Adrenal gland (tissue), 12 donors: ENCODE data around the gene HDDC3. TPM values are rescaled to one million over a fixed set of nuclear protein-coding genes. Genes with fewer than 3 reads are reported as not detected.
A peak's percentile ranks its signal among the peaks of the same experiment; 100 is the strongest.

ENCODE experiments used
- DNase-seq, 7 donors: peaks; one replicate each; pipeline ENCODE4 v3.0.0-alpha.2; 2019 to 2020
- H3K27ac ChIP-seq, 5 donors: fragments of 200-600 bp; sonication (generic) in 4 of 5; 1 replicate in 3 of 5; 2 replicates in 2 of 5; pipeline versions ENCODE4 v1.5.1 to v1.8.0; 2016 to 2020; ENCODE audit warnings: mild to moderate bottlenecking in 1 of 5
- H3K27me3 ChIP-seq: fragments of 200-600 bp; 2 replicates; pipeline ENCODE4 v1.8.0; 2021
- H3K36me3 ChIP-seq, 2 donors: fragments of 200-600 bp; replicated peaks in 1 of 2; 1 replicate in 1 of 2; 2 replicates in 1 of 2; pipeline versions ENCODE4 v1.5.1 to v1.8.0; 2018 to 2022
- H3K4me1 ChIP-seq, 2 donors: fragments of 200-600 bp; replicated peaks in 1 of 2; 1 replicate in 1 of 2; 2 replicates in 1 of 2; pipeline versions ENCODE4 v1.5.1 to v1.8.0; 2018 to 2021
- H3K4me3 ChIP-seq, 4 donors: fragments of 200-600 bp; sonication (generic) in 3 of 4; one replicate each; pipeline ENCODE4 v1.5.1; 2016 to 2018
- H3K9me3 ChIP-seq, 3 donors: fragments of 200-600 bp; sonication (generic) in 1 of 3; replicated peaks in 1 of 3; 1 replicate in 2 of 3; 2 replicates in 1 of 3; pipeline versions ENCODE4 v1.5.1 to v1.8.0; 2016 to 2021
- POLR2A ChIP-seq, 2 donors: fragments of 450-650 bp; IDR thresholded peaks; one replicate each; pipeline ENCODE4 v1.6.1; 2017; ENCODE audit warnings: antibody characterized with exemption in 2 of 2, mild to moderate bottlenecking in 2 of 2, moderate library complexity in 1 of 2
- WGBS, 4 donors: extraction: QIAGEN DNeasy Blood & Tissue Kit in 2 of 4; methylation state at CpG; one replicate each; pipeline versions ENCODE4 v1.1.5 to v1.1.7; 2013 to 2017; 5-methylcytosine and 5-hydroxymethylcytosine counted together
- intact Hi-C, 2 donors: fragments of 100-400 bp; cut with DNase I; formaldehyde crosslinking; loops; one replicate each; pipeline versions ENCODE4 v1.14.1 to v1.15.0; 2022 to 2023
- polyA plus RNA-seq, 3 donors: library from polyadenylated mRNA; stranded (reverse); fragments of 200-250 nt in 2 of 3; fragments of 350-450 nt in 1 of 3; fragmentation: Illumina TruSeq in 1 of 3; extraction: RNeasy Lipid Tissue Mini Kit (QIAGEN cat#74804) in 1 of 3; gene quantifications; one replicate each; pipeline ENCODE4 v1.2.3, GENCODE V29; 2013 to 2014
- small RNA-seq, 2 donors: library from RNA; depleted of rRNA; stranded (forward); fragments of <200 nt; gene quantifications; one replicate each; pipeline ENCODE3, GENCODE V24; 2016
- total RNA-seq, 9 donors: library from RNA; depleted of rRNA in 4 of 9; stranded (reverse); fragments of >200 nt in 4 of 9; fragments of 120-200 nt in 1 of 9; fragmentation: NEBNext Ultra II Directional in 1 of 9; extraction: Animal tissue kit (Norgen Biotek cat#: 25700) in 1 of 9; gene quantifications; one replicate each; pipeline versions ENCODE4 v1.1.0 to v1.2.4, GENCODE V29; 2013 to 2023
- TF ChIP-seq, protein P1 (sequence below), 6 experiments: fragments of 450-650 bp in 4 of 6; fragments of 200-600 bp in 2 of 6; sonication (generic) in 1 of 6; IDR thresholded peaks; 1 replicate in 5 of 6; 2 replicates in 1 of 6; pipeline versions ENCODE4 v1.5.1 to v1.8.0; 2016 to 2021; ENCODE audit warnings: antibody characterized with exemption in 6 of 6, mild to moderate bottlenecking in 2 of 6, moderate library complexity in 1 of 6
- donor health status: healthy with polysubstance abuse.
- donor health status: Bipolar disorder and iron deficiency.
- donor health status: DM: yes; HTN: yes; CAD: no.
- donor health status: DM: no; HTN: no; CAD: no.
- donor health status: DM: no; HTN: no; CAD: no.
- donor health status: DM: yes; HTN: yes; CAD: no.

The HDDC3 gene
- total and polyA plus RNA-seq, 12 donors, result 14.6 to 40.2 (median 27.7) TPM

DNA sequence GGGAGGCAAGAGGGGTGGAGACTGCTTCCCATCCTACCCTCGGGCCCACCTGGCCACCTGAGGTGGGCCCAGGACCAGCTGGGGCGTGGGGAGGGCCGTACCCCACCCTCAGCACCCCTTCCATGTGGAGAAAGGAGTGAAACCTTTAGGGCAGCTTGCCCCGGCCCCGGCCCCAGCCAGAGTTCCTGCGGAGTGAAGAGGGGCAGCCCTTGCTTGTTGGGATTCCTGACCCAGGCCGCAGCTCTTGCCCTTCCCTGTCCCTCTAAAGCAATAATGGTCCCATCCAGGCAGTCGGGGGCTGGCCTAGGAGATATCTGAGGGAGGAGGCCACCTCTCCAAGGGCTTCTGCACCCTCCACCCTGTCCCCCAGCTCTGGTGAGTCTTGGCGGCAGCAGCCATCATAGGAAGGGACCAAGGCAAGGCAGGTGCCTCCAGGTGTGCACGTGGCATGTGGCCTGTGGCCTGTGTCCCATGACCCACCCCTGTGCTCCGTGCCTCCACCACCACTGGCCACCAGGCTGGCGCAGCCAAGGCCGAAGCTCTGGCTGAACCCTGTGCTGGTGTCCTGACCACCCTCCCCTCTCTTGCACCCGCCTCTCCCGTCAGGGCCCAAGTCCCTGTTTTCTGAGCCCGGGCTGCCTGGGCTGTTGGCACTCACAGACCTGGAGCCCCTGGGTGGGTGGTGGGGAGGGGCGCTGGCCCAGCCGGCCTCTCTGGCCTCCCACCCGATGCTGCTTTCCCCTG, 50.2 kb downstream of the HDDC3 start:
- peaks cover 0 to 61% of the 10 kb centered on the region in 2 donors for H3K36me3 ChIP-seq
- DNase-seq, result no peak
- no peaks in the 10 kb centered on the region for H3K9me3 ChIP-seq
- no peak overlapping the region for H3K4me3 ChIP-seq
- intact Hi-C loops, result loop anchor here (5.0 to 10.0 kb wide), 3 partner anchors 167 to 235 kb away; partner anchors contain the start of gene BLM (in 1 of the 2)
- WGBS, 4 donors, result 84 to 91% (median 86%) methylated on average over 7 to 19 of the region's 19 CpGs
- H3K27ac ChIP-seq, result peak overlapping the region in 2 of 5 donors; percentile 91 to 95
- TF ChIP-seq, protein P1, sequence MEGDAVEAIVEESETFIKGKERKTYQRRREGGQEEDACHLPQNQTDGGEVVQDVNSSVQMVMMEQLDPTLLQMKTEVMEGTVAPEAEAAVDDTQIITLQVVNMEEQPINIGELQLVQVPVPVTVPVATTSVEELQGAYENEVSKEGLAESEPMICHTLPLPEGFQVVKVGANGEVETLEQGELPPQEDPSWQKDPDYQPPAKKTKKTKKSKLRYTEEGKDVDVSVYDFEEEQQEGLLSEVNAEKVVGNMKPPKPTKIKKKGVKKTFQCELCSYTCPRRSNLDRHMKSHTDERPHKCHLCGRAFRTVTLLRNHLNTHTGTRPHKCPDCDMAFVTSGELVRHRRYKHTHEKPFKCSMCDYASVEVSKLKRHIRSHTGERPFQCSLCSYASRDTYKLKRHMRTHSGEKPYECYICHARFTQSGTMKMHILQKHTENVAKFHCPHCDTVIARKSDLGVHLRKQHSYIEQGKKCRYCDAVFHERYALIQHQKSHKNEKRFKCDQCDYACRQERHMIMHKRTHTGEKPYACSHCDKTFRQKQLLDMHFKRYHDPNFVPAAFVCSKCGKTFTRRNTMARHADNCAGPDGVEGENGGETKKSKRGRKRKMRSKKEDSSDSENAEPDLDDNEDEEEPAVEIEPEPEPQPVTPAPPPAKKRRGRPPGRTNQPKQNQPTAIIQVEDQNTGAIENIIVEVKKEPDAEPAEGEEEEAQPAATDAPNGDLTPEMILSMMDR (IDR thresholded peaks at IDR 0.05), result no peak
- no peak for TF ChIP-seq POLR2A (IDR thresholded peaks at IDR 0.05)
- H3K4me1 ChIP-seq, result peaks cover 0 to 33% of the 10 kb centered on the region in 2 donors
- no peaks in the 10 kb centered on the region for H3K27me3 ChIP-seq

DNA sequence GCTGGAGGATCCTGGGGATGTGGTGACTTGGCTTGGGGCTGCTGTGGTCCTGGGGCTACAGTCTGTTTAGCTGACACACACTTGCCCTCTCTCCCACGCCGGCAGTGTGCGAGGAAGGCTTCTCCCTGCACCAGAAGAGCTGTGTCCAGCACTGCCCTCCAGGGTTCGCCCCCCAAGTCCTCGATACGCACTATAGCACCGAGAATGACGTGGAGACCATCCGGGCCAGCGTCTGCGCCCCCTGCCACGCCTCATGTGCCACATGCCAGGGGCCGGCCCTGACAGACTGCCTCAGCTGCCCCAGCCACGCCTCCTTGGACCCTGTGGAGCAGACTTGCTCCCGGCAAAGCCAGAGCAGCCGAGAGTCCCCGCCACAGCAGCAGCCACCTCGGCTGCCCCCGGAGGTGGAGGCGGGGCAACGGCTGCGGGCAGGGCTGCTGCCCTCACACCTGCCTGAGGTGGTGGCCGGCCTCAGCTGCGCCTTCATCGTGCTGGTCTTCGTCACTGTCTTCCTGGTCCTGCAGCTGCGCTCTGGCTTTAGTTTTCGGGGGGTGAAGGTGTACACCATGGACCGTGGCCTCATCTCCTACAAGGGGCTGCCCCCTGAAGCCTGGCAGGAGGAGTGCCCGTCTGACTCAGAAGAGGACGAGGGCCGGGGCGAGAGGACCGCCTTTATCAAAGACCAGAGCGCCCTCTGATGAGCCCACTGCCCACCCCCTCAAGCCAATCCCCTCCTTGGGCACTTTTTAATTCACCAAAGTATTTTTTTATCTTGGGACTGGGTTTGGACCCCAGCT, 51.0 kb downstream of the HDDC3 start:
- TF ChIP-seq, protein P1 (IDR thresholded peaks at IDR 0.05), result no peak
- TF ChIP-seq POLR2A (IDR thresholded peaks at IDR 0.05), result no peak
- Histone ChIP-seq H3K36me3 (peaks cover 0 to 64% of the 10 kb centered on the region in 2 donors), H3K4me1 (peaks cover 0 to 31% of the 10 kb centered on the region in 2 donors), H3K27ac (no peak overlapping the region), H3K4me3 (no peak overlapping the region), H3K27me3 (no peaks in the 10 kb centered on the region), H3K9me3 (no peaks in the 10 kb centered on the region)
- WGBS, 4 donors, result 88 to 92% (median 90%) methylated on average over 11 to 34 of the region's 35 CpGs
- intact Hi-C loops, result loop anchor here (5.0 to 10.0 kb wide), 3 partner anchors 167 to 234 kb away; partner anchors contain the start of gene BLM (in 1 of the 2)
- no peak for DNase-seq

DNA sequence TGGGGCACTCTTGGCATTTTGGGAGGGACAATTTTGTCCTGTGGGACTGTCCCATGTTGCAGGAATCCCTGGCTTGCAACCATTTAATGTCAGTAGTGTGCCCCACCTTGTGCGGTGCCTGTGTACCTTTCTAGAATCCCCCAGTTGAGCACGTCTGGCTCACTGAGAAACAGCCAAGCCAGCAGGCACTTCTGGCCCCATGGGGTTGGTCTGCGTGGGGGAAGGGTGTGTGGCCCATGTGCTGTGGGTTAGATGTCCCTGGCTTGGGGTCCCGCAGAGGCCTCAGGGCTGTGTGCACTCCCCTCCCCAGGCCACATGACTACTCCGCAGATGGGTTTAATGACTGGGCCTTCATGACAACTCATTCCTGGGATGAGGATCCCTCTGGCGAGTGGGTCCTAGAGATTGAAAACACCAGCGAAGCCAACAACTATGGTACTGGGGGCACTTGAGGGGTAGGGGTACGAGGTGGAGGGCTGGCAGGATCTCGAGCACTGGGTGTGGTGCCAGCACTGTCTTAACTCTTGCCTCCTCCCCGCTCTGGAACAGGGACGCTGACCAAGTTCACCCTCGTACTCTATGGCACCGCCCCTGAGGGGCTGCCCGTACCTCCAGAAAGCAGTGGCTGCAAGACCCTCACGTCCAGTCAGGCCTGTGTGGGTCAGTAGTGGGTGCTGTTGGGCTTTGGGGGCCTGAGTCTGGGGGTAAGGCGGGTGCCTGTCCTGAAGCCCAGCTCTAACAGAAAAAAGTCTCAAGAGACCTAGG, 51.8 kb downstream of the HDDC3 start:
- WGBS, 4 donors, result 78 to 91% (median 90%) methylated on average over 5 to 16 of the region's 16 CpGs
- peaks cover 0 to 72% of the 10 kb centered on the region in 2 donors for H3K36me3 ChIP-seq
- no peaks in the 10 kb centered on the region for H3K9me3 ChIP-seq
- H3K27ac ChIP-seq, result no peak overlapping the region
- no peak for TF ChIP-seq POLR2A (IDR thresholded peaks at IDR 0.05)
- TF ChIP-seq, protein P1 (IDR thresholded peaks at IDR 0.05), result no peak
- intact Hi-C loops, result loop anchor here (5.0 to 10.0 kb wide), 3 partner anchors 166 to 233 kb away; partner anchors contain the start of gene BLM (in 1 of the 2)
- H3K4me1 ChIP-seq, result peaks cover 0 to 23% of the 10 kb centered on the region in 2 donors
- no peak overlapping the region for H3K4me3 ChIP-seq
- H3K27me3 ChIP-seq, result no peaks in the 10 kb centered on the region
- no peak for DNase-seq

Small RNA genes within 50 kb of the gene (small RNA-seq; reads per million reads assigned to genes)
- 0 reads per million in 2 donors for gene RF00019

Other genes with a start within 250 kb of the HDDC3 start
- gene BLM, start 215.2 kb downstream of the HDDC3 start, total RNA-seq, result 1 to 10 TPM in 7 of 9 donors, under 1 TPM in 2; 0.24 to 6.8 (median 1.3) TPM
- gene BLM, start 215.2 kb downstream of the HDDC3 start, polyA plus RNA-seq, result 1 to 10 TPM; 1.1 to 2.2 (median 1.4) TPM
- gene FURIN, start 64.0 kb downstream of the HDDC3 start, total RNA-seq, result 100 to 1,000 TPM in 1 of 9 donors, 10 to 100 TPM in 8; 18.5 to 119 (median 49.8) TPM
- gene FURIN, start 64.0 kb downstream of the HDDC3 start, polyA plus RNA-seq, result 10 to 100 TPM; 11.5 to 29.3 (median 24.7) TPM
- 10 to 100 TPM; 12.8 to 82.3 (median 26.8) TPM for gene FES, start 48.0 kb downstream of the HDDC3 start, total RNA-seq
- 10 to 100 TPM in 2 of 3 donors, 1 to 10 TPM in 1; 2.3 to 32.9 (median 19.5) TPM for gene FES, start 48.0 kb downstream of the HDDC3 start, polyA plus RNA-seq
- 10 to 100 TPM; 13.3 to 94.6 (median 65.5) TPM for gene MAN2A2, start 29.2 kb downstream of the HDDC3 start, total RNA-seq
- 10 to 100 TPM; 26.5 to 83.3 (median 46.2) TPM for gene MAN2A2, start 29.2 kb downstream of the HDDC3 start, polyA plus RNA-seq
- gene UNC45A, start 2.7 kb upstream of the HDDC3 start, total RNA-seq, result 100 to 1,000 TPM in 1 of 9 donors, 10 to 100 TPM in 8; 32.2 to 114 (median 58.3) TPM
- gene UNC45A, start 2.7 kb upstream of the HDDC3 start, polyA plus RNA-seq, result 10 to 100 TPM; 28.1 to 82.1 (median 71.1) TPM
- gene RCCD1, start 22.3 kb upstream of the HDDC3 start, total RNA-seq, result 10 to 100 TPM in 8 of 9 donors, 1 to 10 TPM in 1; 8.1 to 38.7 (median 19.1) TPM
- gene RCCD1, start 22.3 kb upstream of the HDDC3 start, polyA plus RNA-seq, result 10 to 100 TPM in 2 of 3 donors, 1 to 10 TPM in 1; 7.7 to 17.4 (median 13.5) TPM
- gene PRC1, start 62.0 kb upstream of the HDDC3 start, total RNA-seq, result 10 to 100 TPM in 3 of 9 donors, 1 to 10 TPM in 6; 5.4 to 63.8 (median 6.7) TPM
- 1 to 10 TPM; 4.7 to 9.0 (median 6.1) TPM for gene PRC1, start 62.0 kb upstream of the HDDC3 start, polyA plus RNA-seq
- gene VPS33B, start 90.0 kb upstream of the HDDC3 start, total RNA-seq, result 10 to 100 TPM in 7 of 9 donors, 1 to 10 TPM in 2; 9.1 to 21.5 (median 14.5) TPM
- gene VPS33B, start 90.0 kb upstream of the HDDC3 start, polyA plus RNA-seq, result 10 to 100 TPM; 16.1 to 23.8 (median 19.3) TPM
- 1 to 10 TPM; 1.8 to 7.5 (median 4.7) TPM for gene SV2B, start 167.7 kb upstream of the HDDC3 start, total RNA-seq
- gene SV2B, start 167.7 kb upstream of the HDDC3 start, polyA plus RNA-seq, result 1 to 10 TPM in 1 of 3 donors, under 1 TPM in 2; 0.16 to 3.3 (median 0.94) TPM